Measurements from ENCODE around the gene C3orf20.
A peak's percentile ranks its signal among the peaks of the same experiment; 100 is the strongest.
"Not testable (repeated sequence)": the region's sequence is repeated elsewhere in the genome, so short reads cannot be mapped to it uniquely, and the experiment has no call there.

The C3orf20 gene

DNA sequence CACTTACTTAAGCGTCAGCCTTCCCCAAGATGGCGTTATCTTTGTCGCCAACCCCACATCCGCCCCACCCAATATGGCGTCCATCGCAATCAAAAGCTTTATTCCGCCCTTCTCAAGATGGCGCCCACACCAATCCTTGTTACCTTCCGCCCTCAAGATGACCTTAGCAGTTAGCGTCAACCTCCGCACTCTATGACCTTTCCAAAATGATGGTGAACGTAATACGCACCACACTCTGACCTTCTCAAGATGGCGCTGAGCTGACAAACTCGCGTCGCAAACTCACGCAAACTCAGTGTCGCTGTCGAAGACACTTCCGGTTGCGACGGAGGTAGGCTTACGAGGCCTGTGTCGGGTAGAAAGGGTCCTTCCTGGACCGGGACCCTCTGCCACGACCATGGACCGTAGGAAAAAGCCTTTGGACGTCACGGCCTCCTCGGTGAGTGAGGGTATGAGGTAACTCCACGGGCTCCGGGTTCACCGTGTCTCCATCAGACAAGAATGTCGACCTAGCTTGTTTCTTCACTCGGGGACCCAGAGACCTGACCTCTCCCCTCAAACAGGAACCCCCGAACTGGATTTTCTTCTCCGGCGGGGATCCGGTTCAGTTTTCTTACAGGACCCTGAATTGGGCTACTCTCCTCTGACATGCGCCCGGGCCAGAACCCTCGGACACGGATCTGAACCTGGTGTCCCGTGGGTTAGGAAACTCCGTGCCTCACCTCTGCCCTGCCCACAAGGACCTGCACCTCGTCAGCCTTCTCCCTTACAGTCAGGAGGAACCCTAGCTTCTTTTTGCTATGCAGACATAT is 23.3 kb upstream of the C3orf20 start, which contains the start of gene CCDC174:
Gene CCDC174, plus strand, starts transcription at position 323 of the 812 bp plus-strand sequence. Its CDS starts 75 bp downstream, at position 398.
- peak; percentile 97 for DNase-seq

DNA sequence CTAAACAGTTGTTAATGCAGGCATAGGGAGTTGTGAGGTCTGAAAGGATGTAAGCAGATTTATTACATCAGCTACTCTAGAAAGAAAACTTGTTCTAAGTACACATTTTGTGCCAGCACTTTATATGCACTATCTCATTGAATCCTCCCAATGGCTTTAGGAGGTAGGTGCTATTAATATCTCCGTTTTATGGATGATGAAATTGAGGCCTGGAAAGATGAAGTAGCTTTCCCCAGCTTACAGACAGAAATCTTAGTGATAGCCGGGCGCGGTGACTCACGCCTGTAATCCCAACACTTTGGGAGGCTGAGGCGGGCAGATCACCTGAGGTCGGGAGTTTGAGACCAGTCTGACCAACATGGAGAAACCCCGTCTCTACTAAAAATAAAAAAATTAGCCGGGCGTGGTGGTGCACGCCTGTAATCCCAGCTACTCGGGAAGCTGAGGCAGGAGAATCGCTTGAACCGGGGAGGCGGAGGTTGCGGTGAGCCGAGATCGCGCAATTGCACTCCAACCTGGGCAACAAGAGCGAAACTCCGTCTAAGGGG is 22.5 kb upstream of the C3orf20 start:
- not testable (repeated sequence) for DNase-seq

DNA sequence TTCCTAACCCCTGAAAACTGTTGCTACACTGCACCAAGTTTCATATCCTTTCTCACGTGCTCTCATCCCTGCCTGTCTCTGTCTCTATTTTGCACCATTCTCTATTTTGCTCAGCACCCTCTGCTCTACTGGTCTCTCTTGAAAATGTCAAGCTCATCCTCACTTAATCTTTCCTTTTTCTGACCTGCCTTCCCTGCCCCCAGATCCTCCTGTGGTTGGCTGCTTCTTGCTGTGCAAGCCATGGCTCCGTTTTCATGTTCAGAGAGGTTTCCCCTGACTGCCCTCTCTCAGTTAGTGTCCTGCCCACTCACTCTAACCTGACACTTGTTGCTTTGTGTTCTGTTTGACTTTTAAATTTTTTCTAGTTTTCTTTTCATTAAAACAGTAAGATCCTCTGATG is 17.4 kb upstream of the C3orf20 start:
- no peak for DNase-seq

GRCh38 chr3:14658978-14659377 is 16.0 kb upstream of the C3orf20 start:
- DNase-seq: no peak

- no peak for DNase-seq
These were observed 14.0 kb upstream of the C3orf20 start for GRCh38 chr3:14660942-14661341.

DNA sequence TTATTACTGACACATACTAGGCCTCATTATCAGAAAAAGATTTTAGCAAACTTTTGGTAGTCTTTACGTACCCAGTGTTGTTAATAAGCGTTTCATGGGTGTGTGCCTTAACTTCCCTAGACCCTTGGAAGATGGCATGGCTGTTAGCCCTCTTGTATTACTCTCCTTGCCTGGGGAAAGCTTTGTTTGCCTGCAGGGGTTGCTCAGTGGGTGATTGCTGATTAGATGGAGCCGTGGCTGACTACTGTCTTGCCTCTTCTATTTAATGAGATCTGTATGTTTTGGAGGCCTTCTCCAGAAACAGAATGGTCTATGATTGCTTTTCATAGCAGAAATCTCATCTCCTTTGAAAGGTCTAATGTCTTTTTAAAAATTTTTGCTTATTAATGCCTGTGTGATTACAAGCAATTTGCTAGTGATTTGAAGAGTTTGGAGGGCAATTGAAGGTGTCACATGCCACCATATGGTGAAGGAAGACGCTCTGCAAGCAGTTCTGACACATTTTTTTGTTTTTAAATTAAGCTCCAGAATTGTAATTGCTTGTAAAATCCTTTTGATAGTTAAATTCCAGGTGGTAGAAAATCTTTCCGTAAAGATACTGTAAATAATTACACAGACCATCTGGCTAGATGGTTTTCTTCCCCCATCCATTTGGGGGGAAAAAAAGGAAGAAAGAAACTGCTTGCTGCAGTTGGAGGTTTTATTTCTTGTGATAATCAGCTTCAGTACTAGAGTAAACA is 11.4 kb upstream of the C3orf20 start:
- DNase-seq: no peak

- no peak for DNase-seq
These were observed 10.8 kb upstream of the C3orf20 start for GRCh38 chr3:14664170-14664569.

DNA sequence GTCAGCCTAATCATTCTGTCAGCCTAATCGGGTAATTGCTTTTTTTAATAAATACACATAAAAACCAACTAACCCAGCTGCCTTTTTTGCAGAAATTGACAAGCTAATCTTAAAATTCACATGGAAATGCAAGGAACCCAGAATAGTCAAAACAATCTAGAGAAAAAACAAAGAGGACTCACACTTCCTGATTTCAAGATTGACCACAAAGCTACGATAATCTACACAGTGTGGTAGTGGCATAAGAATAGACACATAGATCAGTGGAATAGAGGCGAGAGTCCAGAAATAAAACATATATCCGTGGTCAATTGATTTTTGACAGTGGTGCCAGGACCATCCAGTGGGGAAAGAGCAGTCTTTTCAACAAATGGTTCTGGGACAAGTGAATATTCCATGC is 2.4 kb upstream of the C3orf20 start:
- DNase-seq: no peak

GRCh38 chr3:14676881-14677280 is 1.9 kb downstream of the C3orf20 start:
- no peak for DNase-seq

GRCh38 chr3:14678015-14678503 is 3.1 kb downstream of the C3orf20 start:
- DNase-seq: no peak

DNA sequence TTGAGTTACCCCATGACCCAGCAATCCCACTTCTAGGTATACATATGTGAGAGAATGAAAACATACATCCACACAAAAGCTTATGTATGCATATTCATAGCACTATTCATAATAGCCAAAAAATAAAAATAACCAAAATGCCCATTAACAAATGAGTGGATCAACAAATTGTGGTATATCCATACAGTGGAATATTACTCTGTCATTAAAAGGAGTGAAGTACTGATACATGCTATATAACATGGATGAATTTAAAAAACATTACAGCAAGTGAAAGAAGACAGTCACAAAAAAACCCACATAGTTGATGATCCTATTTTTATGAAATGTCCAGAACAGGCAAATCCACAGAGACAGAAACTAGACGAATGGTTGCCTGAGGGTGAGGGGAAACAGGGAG is 5.2 kb downstream of the C3orf20 start:
- no peak for DNase-seq

DNA sequence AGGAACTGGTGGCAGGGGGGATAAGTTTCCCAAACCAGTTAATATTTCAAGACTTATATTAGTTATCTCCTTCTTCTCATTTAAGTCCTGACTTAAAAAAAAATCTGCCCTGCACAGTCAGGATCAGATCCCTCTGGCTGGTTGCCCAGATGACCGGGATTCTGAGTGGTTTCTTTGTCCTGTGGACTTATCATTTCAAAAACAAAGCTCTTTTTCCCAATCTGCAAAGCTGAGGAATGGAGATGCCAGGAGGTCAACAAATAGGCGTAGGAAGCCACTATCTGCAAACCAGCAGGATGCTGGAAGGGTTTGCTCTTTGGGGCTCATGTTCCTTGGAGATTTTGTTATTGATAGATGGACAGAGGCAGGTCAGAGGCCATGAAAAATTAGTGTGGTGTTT is 5.8 kb downstream of the C3orf20 start:
- DNase-seq: no peak

- no peak for DNase-seq
These were observed 9.5 kb downstream of the C3orf20 start for GRCh38 chr3:14684447-14684846.

- DNase-seq: no peak
These were observed 10.2 kb downstream of the C3orf20 start for GRCh38 chr3:14685179-14685578.

GRCh38 chr3:14687360-14687759 is 12.4 kb downstream of the C3orf20 start:
- DNase-seq: no peak

DNA sequence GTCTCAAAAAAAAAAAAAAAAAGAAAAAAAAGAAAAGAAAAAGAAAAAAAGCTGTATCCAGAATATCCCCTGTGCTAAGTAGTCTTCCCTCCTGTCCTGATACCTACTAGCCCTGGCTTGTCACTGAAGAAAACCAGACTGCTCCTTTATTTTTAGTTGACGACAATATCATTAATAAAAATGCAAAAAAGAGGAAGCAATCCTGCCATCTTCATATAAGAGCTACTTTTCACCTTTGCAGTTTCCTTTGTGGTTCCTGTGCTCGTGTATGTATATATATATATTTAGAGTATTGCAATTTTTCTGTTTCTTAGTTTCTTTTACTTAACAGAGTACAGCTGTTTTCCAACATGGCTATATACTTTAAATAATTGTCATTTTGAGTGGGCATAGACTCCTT is 13.6 kb downstream of the C3orf20 start:
- no peak for DNase-seq

- no peak for DNase-seq
These were observed 14.5 kb downstream of the C3orf20 start for GRCh38 chr3:14689247-14689980.

- no peak for DNase-seq
These were observed 16.3 kb downstream of the C3orf20 start for GRCh38 chr3:14691239-14691638.

GRCh38 chr3:14691719-14692118 is 16.8 kb downstream of the C3orf20 start:
- no peak for DNase-seq

DNA sequence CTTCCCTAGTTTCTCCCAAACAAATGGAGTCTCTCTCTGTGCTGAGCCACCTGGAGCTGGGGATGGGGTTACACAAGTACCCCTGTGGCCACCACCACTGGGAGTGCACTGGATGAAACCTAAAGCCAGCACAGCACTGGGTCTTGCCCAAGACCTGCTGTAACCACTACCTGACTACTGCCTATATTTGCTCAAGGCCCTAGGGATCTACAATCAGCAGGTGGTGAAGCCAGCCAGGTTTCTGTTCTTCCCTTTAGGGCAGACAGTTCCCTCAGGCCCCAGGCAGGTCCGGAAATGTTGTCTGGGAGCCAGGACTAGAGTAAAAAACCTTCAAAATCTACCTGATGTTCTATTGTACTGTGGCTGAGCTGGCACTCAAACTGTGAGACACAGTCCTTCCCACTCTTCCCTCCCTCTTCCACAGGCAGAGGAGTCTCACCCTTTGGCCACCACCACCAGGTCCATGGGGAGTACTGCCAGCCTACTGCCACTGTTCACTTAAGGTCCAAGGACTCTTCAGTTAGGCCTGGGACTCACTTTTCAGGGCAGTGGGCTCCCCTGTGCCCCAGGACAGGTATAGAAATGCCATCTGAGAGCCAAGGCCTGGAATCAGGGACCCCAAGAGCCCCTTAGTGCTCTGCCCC is 23.8 kb downstream of the C3orf20 start:
- no peak for DNase-seq

DNA sequence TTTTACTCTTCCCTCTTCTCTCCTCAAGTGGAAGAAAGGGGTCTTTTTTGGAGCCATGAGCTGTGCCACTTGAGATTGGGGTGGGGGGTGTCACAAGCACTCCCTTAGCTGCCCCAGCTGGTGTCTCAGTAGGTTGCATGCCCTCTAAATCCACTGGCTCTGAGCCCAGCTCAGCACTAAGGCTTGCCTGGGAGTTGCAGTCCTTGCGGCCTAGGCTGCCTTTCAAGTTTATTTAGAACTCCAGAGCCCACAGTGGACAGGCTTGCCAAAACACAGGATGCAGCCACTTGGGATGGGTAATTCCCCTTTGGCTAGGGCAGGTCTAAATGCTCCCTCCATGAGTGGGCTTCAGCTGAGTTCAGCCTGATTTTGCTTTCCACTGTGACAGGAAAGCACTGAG is 24.7 kb downstream of the C3orf20 start:
- peak; percentile 37 for DNase-seq

- DNase-seq: no peak
These were observed 25.9 kb downstream of the C3orf20 start for GRCh38 chr3:14700891-14701290.

All from femur (tissue), 1 donor.